GM12801 (cell line): Measurements from ENCODE around the gene PRKCH.

Experiments
- CTCF ChIP-seq: IDR thresholded peaks from one replicate; pipeline ENCODE4 v1.5.1; 2011; ENCODE audit warnings: control low read depth; ENCODE audit not compliant: insufficient read length; ENCODE audit errors: extremely low read depth

PRKCH gene

GRCh38 chr14:61419201-61419600 lies 97.8 kb downstream of the PRKCH start:
- no peak for TF ChIP-seq CTCF

DNA sequence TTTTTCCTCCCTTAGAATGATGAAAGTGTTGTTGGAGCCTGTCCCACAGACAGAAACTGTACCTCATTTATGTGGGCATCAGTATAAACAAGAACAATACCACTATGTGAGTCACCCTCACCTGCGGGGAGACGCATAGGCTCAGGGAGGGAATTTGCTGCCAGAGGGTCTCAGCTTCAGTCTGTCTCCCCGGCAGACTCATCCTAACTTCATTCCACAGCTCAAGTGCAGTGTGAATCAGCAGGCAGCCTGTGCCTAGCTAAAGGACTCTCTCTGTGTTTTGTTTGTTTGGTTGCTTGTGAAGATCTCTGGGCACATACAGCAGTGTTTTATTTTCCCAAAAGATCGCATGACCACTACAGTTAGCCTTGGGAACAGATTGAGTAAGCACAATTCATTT lies 98.9 kb downstream of the PRKCH start:
- TF ChIP-seq CTCF: no peak

DNA sequence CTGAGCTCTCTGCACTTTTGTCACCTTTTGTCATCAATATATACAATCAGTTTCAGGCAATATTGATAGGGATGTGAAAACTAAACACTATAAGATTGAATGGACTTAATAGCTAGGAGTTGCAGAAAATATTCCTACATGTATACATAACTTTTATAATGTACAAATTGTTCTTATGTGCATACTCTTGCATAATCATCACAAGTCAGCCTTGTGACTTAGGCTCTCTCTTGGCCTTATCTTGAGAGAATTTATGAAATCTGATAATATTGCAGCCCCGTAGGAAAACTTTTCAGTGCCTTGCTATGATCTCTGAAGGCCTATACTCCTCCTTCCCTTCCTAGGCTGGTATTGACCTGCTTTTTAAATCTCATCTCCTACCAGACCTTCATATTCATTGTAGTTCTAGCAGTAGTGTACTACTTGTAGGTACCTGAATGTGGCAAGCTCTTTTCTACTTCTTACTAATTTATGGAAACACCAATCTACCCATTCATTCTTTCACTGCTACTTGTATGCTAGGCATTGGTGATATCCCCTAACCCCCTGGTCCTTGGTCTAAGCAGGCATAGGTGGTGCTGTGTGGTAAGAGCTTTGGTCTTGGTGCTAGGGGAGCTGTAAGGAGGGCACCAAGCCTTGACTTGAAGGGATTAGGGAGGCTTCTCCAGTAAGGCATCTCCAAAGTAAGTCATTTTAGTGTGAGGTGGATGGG lies 100.0 kb downstream of the PRKCH start:
- TF ChIP-seq CTCF: no peak

GRCh38 chr14:61426048-61426447 lies 104.7 kb downstream of the PRKCH start:
- no peak for TF ChIP-seq CTCF

DNA sequence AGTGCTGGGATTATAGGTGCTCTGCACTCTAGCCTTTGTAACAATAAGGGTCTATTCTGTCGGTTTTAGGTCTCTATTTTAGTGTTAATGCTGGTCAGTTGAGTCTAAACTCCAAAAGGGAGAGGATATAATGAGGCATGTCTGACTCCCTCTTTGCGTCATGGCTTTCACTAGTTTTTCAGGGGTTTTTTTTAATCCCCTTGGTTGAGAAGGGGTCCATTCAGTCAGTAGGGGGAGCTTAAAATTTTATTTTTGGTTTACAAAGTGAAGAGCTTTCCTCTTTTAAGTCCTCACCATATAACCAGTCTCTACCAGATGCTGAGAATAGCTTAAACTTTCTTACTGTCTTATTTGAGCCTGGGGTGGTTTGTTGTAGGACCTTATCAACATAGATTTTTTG lies 106.9 kb downstream of the PRKCH start:
- TF ChIP-seq CTCF: no peak

DNA sequence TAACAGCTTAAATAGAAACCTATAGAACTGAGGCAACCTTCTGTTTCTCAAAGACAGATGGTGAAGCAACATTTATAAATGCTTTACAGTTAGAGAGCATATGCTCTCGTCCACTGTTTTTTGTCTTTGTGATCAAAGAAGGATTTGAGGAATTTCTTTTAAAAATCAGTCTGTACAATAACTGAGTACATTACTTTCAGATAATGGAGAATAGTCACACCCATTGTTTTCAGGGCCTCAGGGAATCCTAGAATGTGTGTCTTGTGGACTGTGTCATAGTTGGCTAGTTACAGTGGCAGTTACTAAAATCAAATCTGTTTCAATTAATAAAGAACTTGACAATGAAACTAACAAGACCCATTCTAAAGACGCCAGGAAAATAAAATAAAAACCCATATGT lies 107.9 kb downstream of the PRKCH start:
- TF ChIP-seq CTCF: no peak

DNA sequence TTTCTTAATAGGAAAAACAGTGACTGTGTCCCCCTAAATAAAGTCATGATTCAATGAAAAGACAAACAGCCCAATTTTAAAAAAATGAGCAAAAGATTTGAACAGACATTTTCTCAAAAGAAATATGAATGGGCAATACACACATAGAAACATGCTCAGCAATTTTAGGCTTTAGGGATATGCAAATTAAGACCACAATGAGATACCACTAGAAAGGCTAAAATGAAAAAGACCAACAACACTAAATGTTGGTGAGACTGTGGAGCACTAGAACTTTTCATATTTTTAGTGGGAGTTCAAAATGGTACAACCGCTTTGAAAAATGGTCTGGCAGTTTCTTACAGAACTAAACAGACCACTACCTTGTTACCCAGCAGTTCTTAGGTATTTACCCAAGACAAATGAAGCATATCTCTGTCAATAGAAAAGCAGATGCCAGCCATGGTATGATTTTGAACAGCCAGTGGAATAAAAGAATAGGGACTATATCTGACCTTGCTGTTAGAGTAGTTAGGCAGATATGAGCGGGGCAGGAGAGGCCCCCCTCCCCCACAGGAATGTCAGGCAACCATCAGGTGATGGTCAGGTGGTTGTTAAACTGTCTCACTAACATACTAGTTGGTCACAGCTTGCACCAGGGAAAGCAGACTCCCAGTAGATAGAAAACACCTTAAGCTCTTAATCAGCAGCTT lies 108.8 kb downstream of the PRKCH start:
- no peak for TF ChIP-seq CTCF
